Measurements from ENCODE around the gene ACP2.

ACP2 gene

GRCh38 chr11:47276923-47277322 lies 28.3 kb upstream of the ACP2 start (continued):
- TF ChIP-seq ZNF223 (tag by site-specific recombination; IDR thresholded peaks at IDR 0.05) = no peak
- no peak for TF ChIP-seq ZNF501 (tag by site-specific recombination; IDR thresholded peaks at IDR 0.05)
- no peak for TF ChIP-seq HOXC10 (CRISPR knock-in tag; IDR thresholded peaks at IDR 0.05)
- TF ChIP-seq ZNF654 (tag by site-specific recombination; IDR thresholded peaks at IDR 0.05; ENCODE audit: low read depth) = no peak
- TF ChIP-seq ZFP69B (tag by site-specific recombination; IDR thresholded peaks at IDR 0.05) = no peak
- TF ChIP-seq ZNF664 (tag by site-specific recombination; IDR thresholded peaks at IDR 0.05) = no peak
- no peak for TF ChIP-seq ZNF645 (tag by site-specific recombination; IDR thresholded peaks at IDR 0.05)

- no peaks in the 10 kb centered on the region for H3K9me3 ChIP-seq (ENCODE audit: control insufficient read depth, insufficient read depth, low read depth, low read length)
- ChIA-PET CTCF (interaction anchor here (0.9 to 2.3 kb wide), 2 partner anchors 15 to 97 kb away, joined by 3 to 5 read pairs; no protein-coding TSS in a partner anchor), POLR2A (interaction anchor here (0.6 kb wide), 1 partner anchor 20 kb away, joined by 6 read pairs; no protein-coding TSS in a partner anchor)
- no peak overlapping the region for H3K27ac ChIP-seq (ENCODE audit: extremely low read depth, low read depth, low read length)
- no peak overlapping the region for H3K4me3 ChIP-seq (ENCODE audit: low read depth, low read length)
- peaks cover 5 to 60% of the 10 kb centered on the region in 2 experiments; a peak in 2 of 3 replicates for H3K36me3 ChIP-seq (ENCODE audit: control insufficient read depth in 2 of 2, insufficient read depth in 1 of 2, low read length in 2 of 2)
- TF ChIP-seq ZNF148 (tag by site-specific recombination; IDR thresholded peaks at IDR 0.05; ENCODE audit: borderline replicate concordance) (no peak), ZNF510 (tag by site-specific recombination; IDR thresholded peaks at IDR 0.05; ENCODE audit: insufficient replicate concordance) (no peak), ZNF473 (tag by site-specific recombination; IDR thresholded peaks at IDR 0.05) (no peak), SCRT2 (tag by site-specific recombination; IDR thresholded peaks at IDR 0.05) (no peak), PRDM10 (tag by site-specific recombination; IDR thresholded peaks at IDR 0.05) (no peak), ZNF132 (tag by site-specific recombination; IDR thresholded peaks at IDR 0.05; ENCODE audit: borderline replicate concordance) (no peak), ZFP3 (tag by site-specific recombination; IDR thresholded peaks at IDR 0.05; ENCODE audit: low read depth) (no peak), ZNF221 (tag by site-specific recombination; IDR thresholded peaks at IDR 0.05; ENCODE audit: borderline replicate concordance) (no peak), ZNF561 (tag by site-specific recombination; IDR thresholded peaks at IDR 0.05; ENCODE audit: borderline replicate concordance) (no peak), ZNF248 (tag by site-specific recombination; IDR thresholded peaks at IDR 0.05) (no peak), ZNF585B (tag by site-specific recombination; IDR thresholded peaks at IDR 0.05) (no peak), ZNF48 (tag by site-specific recombination; IDR thresholded peaks at IDR 0.05) (no peak), ZFP69B (tag by site-specific recombination; IDR thresholded peaks at IDR 0.05) (no peak), ZNF274 (IDR thresholded peaks at IDR 0.05; ENCODE audit: low read length) (no peak), ZNF274 (tag by site-specific recombination; IDR thresholded peaks at IDR 0.05; ENCODE audit: borderline replicate concordance) (no peak), ZBTB11 (tag by site-specific recombination; conservative IDR thresholded peaks at IDR 0.05; ENCODE audit: low read depth) (no peak)
- peaks cover 13% of the 10 kb centered on the region; the same call in 1 of the 2 replicates for H3K4me1 ChIP-seq (ENCODE audit: control insufficient read depth, insufficient read depth, low read length)
These were observed 26.1 kb upstream of the ACP2 start for GRCh38 chr11:47274495-47275235.
